Activated T-cell treated with anti-CD3 and anti-CD28 coated beads, Interleukin-2, amount 50 U/mL, for 72 hours (primary cell): Measurements from ENCODE around the gene TBX4. TPM values are rescaled to one million over a fixed set of nuclear protein-coding genes. Genes with fewer than 3 reads are reported as not detected.

Source experiments
- ATAC-seq, 2 donors: fragments of 150-1000 bp; cut with Tn5 transposase; replicated peaks in 1 of 2; 2 replicates each; pipeline ENCODE4 v1.10.0; 2021; ENCODE audit warnings: moderate library complexity in 2 of 2, mild to moderate bottlenecking in 1 of 2
- DNase-seq, 2 donors: peaks; one replicate each; pipeline ENCODE4 v3.0.0; 2021 to 2022; ENCODE audit warnings: mixed read lengths in 1 of 2
- H3K27ac Mint-ChIP-seq: one replicate; pipeline ENCODE4 v1.8.0; 2022; ENCODE audit warnings: mild to moderate bottlenecking, moderate library complexity, mixed read lengths
- H3K27me3 Mint-ChIP-seq: one replicate; pipeline ENCODE4 v1.8.0; 2022; ENCODE audit warnings: low read depth, mixed read lengths
- H3K36me3 Mint-ChIP-seq, 2 donors: one replicate each; pipeline ENCODE4 v1.8.0; 2022; ENCODE audit warnings: mixed read lengths in 2 of 2, mild to moderate bottlenecking in 1 of 2; ENCODE audit not compliant: insufficient read depth in 2 of 2
- H3K4me1 Mint-ChIP-seq: one replicate; pipeline ENCODE4 v1.8.0; 2022; ENCODE audit warnings: low read depth, mixed read lengths
- H3K4me3 Mint-ChIP-seq, 2 donors: one replicate each; pipeline ENCODE4 v1.8.0; 2022; ENCODE audit warnings: mild to moderate bottlenecking in 2 of 2, mixed read lengths in 2 of 2, moderate library complexity in 2 of 2
- H3K9me3 Mint-ChIP-seq, 2 donors: one replicate each; pipeline ENCODE4 v1.8.0; 2022; ENCODE audit warnings: mixed read lengths in 2 of 2
- total RNA-seq, 2 donors: library from RNA; stranded (reverse); gene quantifications; one replicate each; pipeline ENCODE4 v1.2.3, GENCODE V29; 2022

The TBX4 gene
- total RNA-seq, 2 donors from 2014 or later = not detected

- H3K27ac Mint-ChIP-seq = no peak overlapping the region
- DNase-seq (peak; percentile 65 to 71), ATAC-seq (peak; percentile 48 to 53)
- peak overlapping the region; percentile 75 to 79 for H3K4me3 Mint-ChIP-seq
- peaks cover 22% of the 10 kb centered on the region for H3K4me1 Mint-ChIP-seq
- no peaks in the 10 kb centered on the region for H3K9me3 Mint-ChIP-seq
- H3K27me3 Mint-ChIP-seq = peaks cover 42% of the 10 kb centered on the region
- no peaks in the 10 kb centered on the region for H3K36me3 Mint-ChIP-seq
These were observed 42.7 kb upstream of the TBX4 start for GRCh38 chr17:61409301-61410112.

GRCh38 chr17:61410141-61411010 lies 41.8 kb upstream of the TBX4 start:
- peak overlapping the region; percentile 73 to 79 for H3K4me3 Mint-ChIP-seq
- ATAC-seq = peak; percentile 61 to 62

GRCh38 chr17:61411011-61411260 lies 41.3 kb upstream of the TBX4 start:
- H3K27me3 Mint-ChIP-seq = peaks cover 42% of the 10 kb centered on the region
- H3K4me1 Mint-ChIP-seq = peaks cover 22% of the 10 kb centered on the region
- ATAC-seq = no peak
- no peak for DNase-seq
- no peak overlapping the region for H3K27ac Mint-ChIP-seq
- H3K9me3 Mint-ChIP-seq = no peaks in the 10 kb centered on the region
- H3K4me3 Mint-ChIP-seq = peak overlapping the region; percentile 83 to 84
- H3K36me3 Mint-ChIP-seq = no peaks in the 10 kb centered on the region

More at GRCh38 chr17:61410141-61411010, 41.8 kb upstream of the TBX4 start:
- H3K27me3 Mint-ChIP-seq = peaks cover 42% of the 10 kb centered on the region
- H3K27ac Mint-ChIP-seq = no peak overlapping the region
- peaks cover 22% of the 10 kb centered on the region for H3K4me1 Mint-ChIP-seq
- peak; percentile 86 for DNase-seq
- no peaks in the 10 kb centered on the region for H3K9me3 Mint-ChIP-seq
- no peaks in the 10 kb centered on the region for H3K36me3 Mint-ChIP-seq

- H3K27me3 Mint-ChIP-seq = peaks cover 36% of the 10 kb centered on the region
- peak overlapping the region; percentile 83 to 84 for H3K4me3 Mint-ChIP-seq
- H3K36me3 Mint-ChIP-seq = no peaks in the 10 kb centered on the region
- peaks cover 22% of the 10 kb centered on the region for H3K4me1 Mint-ChIP-seq
- H3K9me3 Mint-ChIP-seq = no peaks in the 10 kb centered on the region
- ATAC-seq (peak; percentile 14 to 18), DNase-seq (peak in 1 of 2 donors; percentile 47)
- no peak overlapping the region for H3K27ac Mint-ChIP-seq
These were observed 40.7 kb upstream of the TBX4 start for GRCh38 chr17:61411261-61412142.

GRCh38 chr17:61412143-61412859 lies 39.9 kb upstream of the TBX4 start:
- peak; percentile 75 for ATAC-seq
- H3K27ac Mint-ChIP-seq = no peak overlapping the region
- H3K27me3 Mint-ChIP-seq = peaks cover 28% of the 10 kb centered on the region
- no peaks in the 10 kb centered on the region for H3K9me3 Mint-ChIP-seq
- peak overlapping the region; percentile 83 to 84 for H3K4me3 Mint-ChIP-seq
- H3K4me1 Mint-ChIP-seq = peaks cover 27% of the 10 kb centered on the region
- no peaks in the 10 kb centered on the region for H3K36me3 Mint-ChIP-seq
- DNase-seq = peak; percentile 80 to 88

- H3K27me3 Mint-ChIP-seq = peaks cover 20% of the 10 kb centered on the region
- H3K9me3 Mint-ChIP-seq = no peaks in the 10 kb centered on the region
- no peak for DNase-seq
- peak overlapping the region; percentile 65 to 74 for H3K4me3 Mint-ChIP-seq
- peaks cover 22% of the 10 kb centered on the region for H3K4me1 Mint-ChIP-seq
- no peak overlapping the region for H3K27ac Mint-ChIP-seq
- ATAC-seq = no peak
- no peaks in the 10 kb centered on the region for H3K36me3 Mint-ChIP-seq
These were observed 39.2 kb upstream of the TBX4 start for GRCh38 chr17:61412860-61413660.

- H3K4me3 Mint-ChIP-seq = peak overlapping the region in 1 of 2 donors; percentile 48
- ATAC-seq (no peak), DNase-seq (no peak)
- peaks cover 16% of the 10 kb centered on the region for H3K4me1 Mint-ChIP-seq
- H3K27me3 Mint-ChIP-seq = peaks cover 15% of the 10 kb centered on the region
- H3K36me3 Mint-ChIP-seq = no peaks in the 10 kb centered on the region
- H3K9me3 Mint-ChIP-seq = no peaks in the 10 kb centered on the region
- H3K27ac Mint-ChIP-seq = no peak overlapping the region
These were observed 38.5 kb upstream of the TBX4 start for GRCh38 chr17:61413661-61414126.

- DNase-seq (no peak), ATAC-seq (no peak)
- Mint-ChIP-seq H3K4me3 (no peak overlapping the region), H3K27me3 (peaks cover 17% of the 10 kb centered on the region), H3K9me3 (no peaks in the 10 kb centered on the region), H3K36me3 (no peaks in the 10 kb centered on the region), H3K4me1 (peaks cover 14% of the 10 kb centered on the region), H3K27ac (no peak overlapping the region)
These were observed 37.9 kb upstream of the TBX4 start for GRCh38 chr17:61414141-61414935.

GRCh38 chr17:61414936-61415251 lies 37.3 kb upstream of the TBX4 start:
- no peak for ATAC-seq
- Mint-ChIP-seq H3K4me1 (peaks cover 13% of the 10 kb centered on the region), H3K36me3 (no peaks in the 10 kb centered on the region), H3K27ac (no peak overlapping the region), H3K27me3 (peaks cover 21% of the 10 kb centered on the region), H3K4me3 (no peak overlapping the region), H3K9me3 (no peaks in the 10 kb centered on the region)
- no peak for DNase-seq

GRCh38 chr17:61415374-61416210 lies 36.6 kb upstream of the TBX4 start:
- ATAC-seq (no peak), DNase-seq (no peak)
- no peak overlapping the region for H3K4me3 Mint-ChIP-seq
- H3K27me3 Mint-ChIP-seq = peaks cover 21% of the 10 kb centered on the region
- no peak overlapping the region for H3K27ac Mint-ChIP-seq
- no peaks in the 10 kb centered on the region for H3K36me3 Mint-ChIP-seq
- peaks cover 6% of the 10 kb centered on the region for H3K4me1 Mint-ChIP-seq
- H3K9me3 Mint-ChIP-seq = no peaks in the 10 kb centered on the region

- H3K4me1 Mint-ChIP-seq = peaks cover 5% of the 10 kb centered on the region
- no peak overlapping the region for H3K27ac Mint-ChIP-seq
- no peak overlapping the region for H3K4me3 Mint-ChIP-seq
- no peak for DNase-seq
- no peaks in the 10 kb centered on the region for H3K9me3 Mint-ChIP-seq
- peaks cover 25% of the 10 kb centered on the region for H3K27me3 Mint-ChIP-seq
- no peak for ATAC-seq
- H3K36me3 Mint-ChIP-seq = no peaks in the 10 kb centered on the region
These were observed 36.0 kb upstream of the TBX4 start for GRCh38 chr17:61416211-61416539.
